Adrenal gland (tissue), 5 donors: ENCODE results near the gene HOXA6.

Source experiments
- POLR2A ChIP-seq, 2 donors: fragments of 450-650 bp; IDR thresholded peaks; one replicate each; pipeline ENCODE4 v1.6.1; 2017; ENCODE audit warnings: antibody characterized with exemption in 2 of 2, mild to moderate bottlenecking in 2 of 2, moderate library complexity in 1 of 2
- TF ChIP-seq, protein P1 (sequence below), 6 experiments: fragments of 450-650 bp in 4 of 6; fragments of 200-600 bp in 2 of 6; sonication (generic) in 1 of 6; IDR thresholded peaks; 1 replicate in 5 of 6; 2 replicates in 1 of 6; pipeline versions ENCODE4 v1.5.1 to v1.8.0; 2016 to 2021; ENCODE audit warnings: antibody characterized with exemption in 6 of 6, mild to moderate bottlenecking in 2 of 6, moderate library complexity in 1 of 6
- donor health status: DM: no; HTN: no; CAD: no.

DNA sequence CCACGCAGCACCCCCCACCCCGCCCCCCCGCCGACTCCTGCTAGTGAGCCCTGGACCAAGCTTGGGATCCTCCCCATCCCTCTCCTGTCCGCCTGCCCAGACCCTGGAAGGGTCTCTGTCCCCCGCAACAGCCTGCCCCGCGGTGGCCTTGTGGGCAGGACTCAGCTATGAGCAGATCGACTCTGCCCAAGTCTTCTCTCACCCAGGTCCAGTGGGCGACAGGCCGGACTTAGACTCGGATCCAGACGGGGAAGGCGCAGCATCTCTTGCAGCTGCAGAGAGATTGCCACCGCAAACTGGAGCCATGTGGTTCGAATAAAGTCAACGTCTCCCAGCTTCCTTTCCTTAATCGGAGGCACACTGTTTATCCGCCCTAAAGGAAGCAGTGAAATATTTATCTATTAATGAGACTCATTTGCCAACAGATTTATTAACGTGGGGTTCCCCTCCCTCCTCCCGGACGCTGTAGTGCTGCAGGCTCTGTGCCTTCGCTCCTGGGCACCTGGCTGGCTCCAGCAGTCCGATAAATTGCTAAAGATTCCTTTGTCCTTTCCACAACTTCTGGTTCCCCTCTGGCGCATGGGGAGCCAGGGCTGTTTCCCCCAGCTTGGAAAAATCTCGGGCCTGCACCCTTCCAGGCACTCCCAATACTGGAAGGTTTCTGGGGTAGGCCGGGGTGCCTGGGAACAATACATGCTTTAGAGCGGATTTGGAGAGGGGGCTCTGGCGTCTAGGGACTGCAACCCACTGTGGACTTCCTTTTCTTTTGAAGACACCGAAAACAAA lies 9.5 kb upstream of the HOXA6 start:
- TF ChIP-seq, protein P1, sequence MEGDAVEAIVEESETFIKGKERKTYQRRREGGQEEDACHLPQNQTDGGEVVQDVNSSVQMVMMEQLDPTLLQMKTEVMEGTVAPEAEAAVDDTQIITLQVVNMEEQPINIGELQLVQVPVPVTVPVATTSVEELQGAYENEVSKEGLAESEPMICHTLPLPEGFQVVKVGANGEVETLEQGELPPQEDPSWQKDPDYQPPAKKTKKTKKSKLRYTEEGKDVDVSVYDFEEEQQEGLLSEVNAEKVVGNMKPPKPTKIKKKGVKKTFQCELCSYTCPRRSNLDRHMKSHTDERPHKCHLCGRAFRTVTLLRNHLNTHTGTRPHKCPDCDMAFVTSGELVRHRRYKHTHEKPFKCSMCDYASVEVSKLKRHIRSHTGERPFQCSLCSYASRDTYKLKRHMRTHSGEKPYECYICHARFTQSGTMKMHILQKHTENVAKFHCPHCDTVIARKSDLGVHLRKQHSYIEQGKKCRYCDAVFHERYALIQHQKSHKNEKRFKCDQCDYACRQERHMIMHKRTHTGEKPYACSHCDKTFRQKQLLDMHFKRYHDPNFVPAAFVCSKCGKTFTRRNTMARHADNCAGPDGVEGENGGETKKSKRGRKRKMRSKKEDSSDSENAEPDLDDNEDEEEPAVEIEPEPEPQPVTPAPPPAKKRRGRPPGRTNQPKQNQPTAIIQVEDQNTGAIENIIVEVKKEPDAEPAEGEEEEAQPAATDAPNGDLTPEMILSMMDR (IDR thresholded peaks at IDR 0.05): no peak
- no peak for TF ChIP-seq POLR2A (IDR thresholded peaks at IDR 0.05)
